ENCODE data around the gene AGPAT1. TPM values are rescaled to one million over a fixed set of nuclear protein-coding genes. Genes with fewer than 3 reads are reported as not detected.

Gene AGPAT1
- total and polyA plus RNA-seq, 10 of the 15 experiments (the other 5 are each of a cell fraction or from before 2014, with no cell fraction given) = 13.9 to 39.5 (median 24.7) TPM

- TF ChIP-seq, protein P1, sequence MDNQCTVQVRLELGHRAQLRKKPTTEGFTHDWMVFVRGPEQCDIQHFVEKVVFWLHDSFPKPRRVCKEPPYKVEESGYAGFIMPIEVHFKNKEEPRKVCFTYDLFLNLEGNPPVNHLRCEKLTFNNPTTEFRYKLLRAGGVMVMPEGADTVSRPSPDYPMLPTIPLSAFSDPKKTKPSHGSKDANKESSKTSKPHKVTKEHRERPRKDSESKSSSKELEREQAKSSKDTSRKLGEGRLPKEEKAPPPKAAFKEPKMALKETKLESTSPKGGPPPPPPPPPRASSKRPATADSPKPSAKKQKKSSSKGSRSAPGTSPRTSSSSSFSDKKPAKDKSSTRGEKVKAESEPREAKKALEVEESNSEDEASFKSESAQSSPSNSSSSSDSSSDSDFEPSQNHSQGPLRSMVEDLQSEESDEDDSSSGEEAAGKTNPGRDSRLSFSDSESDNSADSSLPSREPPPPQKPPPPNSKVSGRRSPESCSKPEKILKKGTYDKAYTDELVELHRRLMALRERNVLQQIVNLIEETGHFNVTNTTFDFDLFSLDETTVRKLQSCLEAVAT (IDR thresholded peaks at IDR 0.05) = peak; percentile 16; the same call in 1 of the 2 replicates
- TF ChIP-seq CHD2 (IDR thresholded peaks at IDR 0.05; ENCODE audit: borderline replicate concordance, low read depth, low read length) = 0 out of 2 replicates have a peak, but pooled peaks have one; percentile 23
Observed at GRCh38 chr6:32191696-32192607, 16.1 kb upstream of the AGPAT1 start (continued).

- ChIA-PET POLR2A (interaction anchor here (0.6 to 7.0 kb wide), 7 partner anchors 13 to 762 kb away, joined by 3 to 123 read pairs (median 4); partner anchors contain the start of genes AGPAT1, ATF6B, FKBPL and HLA-DMA), CTCF (interaction anchor here (0.8 to 1.0 kb wide), 3 partner anchors 12 to 72 kb away, joined by 3 to 4 read pairs (median 3); no protein-coding TSS in a partner anchor), RAD21 (ENCODE audit: unreplicated experiment) (interaction anchor here (1.0 to 3.7 kb wide), 3 partner anchors 12 to 62 kb away, joined by 3 to 27 read pairs (median 7); partner anchors contain the start of genes ATF6B, FKBPL, PRRT1 and RNF5), SMC1A (ENCODE audit: uncharacterized antibody, unreplicated experiment) (interaction anchor here (4.2 to 4.3 kb wide), 2 partner anchors 13 to 62 kb away, joined by 24 to 41 read pairs; partner anchors contain the start of genes AGPAT1, ATF6B, FKBPL and RNF5)
- in situ Hi-C loops (cut with MboI) = no loop called here
- intact Hi-C loops (cut with micrococcal nuclease; ENCODE audit: unreplicated experiment) = loop anchor here (1.0 to 2.0 kb wide), 2 partner anchors 14 to 61 kb away; partner anchors contain the start of genes AGPAT1 and FKBPL
- H4K20me1 ChIP-seq (ENCODE audit: control insufficient read depth, insufficient read depth) = no peaks in the 10 kb centered on the region
- H3K4me3 ChIP-seq = peak overlapping the region; percentile 90
- peak overlapping the region; percentile 99 for H3K4me2 ChIP-seq (ENCODE audit: control insufficient read depth, insufficient read depth)
- H3K36me3 ChIP-seq (ENCODE audit: control insufficient read depth in 2 of 2, insufficient read depth in 2 of 2, low read length in 1 of 2) = peaks cover 0 to 5% of the 10 kb centered on the region in 2 experiments; a peak in 3 of 4 replicates
- BruUV-seq (replicated peaks) = TSS peak; percentile 59
- no peaks in the 10 kb centered on the region for H3K27me3 ChIP-seq (replicated peaks in 1 of 2; ENCODE audit: control insufficient read depth in 2 of 2, insufficient read depth in 2 of 2, low read length in 1 of 2)
- ATAC-seq = no peak
- no peak for DNase-seq (ENCODE audit: low read depth, low spot score)
- peak overlapping the region; percentile 100 for H3K27ac ChIP-seq (ENCODE audit: control insufficient read depth, insufficient read depth)
- peaks cover 36% of the 10 kb centered on the region for H3K4me1 ChIP-seq (ENCODE audit: control insufficient read depth, insufficient read depth, low read length)
- peak overlapping the region; percentile 99 for H3K9ac ChIP-seq (ENCODE audit: control insufficient read depth, insufficient read depth, low read length)
- H3K79me2 ChIP-seq (ENCODE audit: control insufficient read depth, insufficient read depth, low read length) = peaks cover 60% of the 10 kb centered on the region
- H3K9me3 ChIP-seq (replicated peaks; ENCODE audit: control insufficient read depth, insufficient read depth, low read length) = no peaks in the 10 kb centered on the region
- no peak overlapping the region for H2AFZ ChIP-seq (ENCODE audit: control insufficient read depth, low read depth, low read length)
- no peak for FAIRE-seq
- WGBS (ENCODE audit: insufficient coverage, insufficient replicate concordance, low lambda C conversion rate, missing lambda C conversion rate) = 23% methylated on average over 8 of the region's 8 CpGs
- 0 out of 2 replicates have a peak, but pooled peaks have one; percentile 20 for TF ChIP-seq BACH1 (IDR thresholded peaks at IDR 0.05; ENCODE audit: borderline replicate concordance)
- no peak for TF ChIP-seq NFIC (IDR thresholded peaks at IDR 0.05; ENCODE audit: low read depth, low read length)
- TF ChIP-seq BHLHE40 (IDR thresholded peaks at IDR 0.05; ENCODE audit: borderline replicate concordance in 1 of 2, low read depth in 2 of 2, low read length in 1 of 2) = no peak
- no peak for TF ChIP-seq CHD2 (IDR thresholded peaks at IDR 0.05; ENCODE audit: borderline replicate concordance, low read depth, low read length)
- no peak for TF ChIP-seq PML (IDR thresholded peaks at IDR 0.05; ENCODE audit: low read length)
- TF ChIP-seq ZNF687 (IDR thresholded peaks at IDR 0.05) = 0 out of 2 replicates have a peak, but pooled peaks have one; percentile 14
- TF ChIP-seq, protein P2, sequence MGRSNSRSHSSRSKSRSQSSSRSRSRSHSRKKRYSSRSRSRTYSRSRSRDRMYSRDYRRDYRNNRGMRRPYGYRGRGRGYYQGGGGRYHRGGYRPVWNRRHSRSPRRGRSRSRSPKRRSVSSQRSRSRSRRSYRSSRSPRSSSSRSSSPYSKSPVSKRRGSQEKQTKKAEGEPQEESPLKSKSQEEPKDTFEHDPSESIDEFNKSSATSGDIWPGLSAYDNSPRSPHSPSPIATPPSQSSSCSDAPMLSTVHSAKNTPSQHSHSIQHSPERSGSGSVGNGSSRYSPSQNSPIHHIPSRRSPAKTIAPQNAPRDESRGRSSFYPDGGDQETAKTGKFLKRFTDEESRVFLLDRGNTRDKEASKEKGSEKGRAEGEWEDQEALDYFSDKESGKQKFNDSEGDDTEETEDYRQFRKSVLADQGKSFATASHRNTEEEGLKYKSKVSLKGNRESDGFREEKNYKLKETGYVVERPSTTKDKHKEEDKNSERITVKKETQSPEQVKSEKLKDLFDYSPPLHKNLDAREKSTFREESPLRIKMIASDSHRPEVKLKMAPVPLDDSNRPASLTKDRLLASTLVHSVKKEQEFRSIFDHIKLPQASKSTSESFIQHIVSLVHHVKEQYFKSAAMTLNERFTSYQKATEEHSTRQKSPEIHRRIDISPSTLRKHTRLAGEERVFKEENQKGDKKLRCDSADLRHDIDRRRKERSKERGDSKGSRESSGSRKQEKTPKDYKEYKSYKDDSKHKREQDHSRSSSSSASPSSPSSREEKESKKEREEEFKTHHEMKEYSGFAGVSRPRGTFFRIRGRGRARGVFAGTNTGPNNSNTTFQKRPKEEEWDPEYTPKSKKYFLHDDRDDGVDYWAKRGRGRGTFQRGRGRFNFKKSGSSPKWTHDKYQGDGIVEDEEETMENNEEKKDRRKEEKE (IDR thresholded peaks at IDR 0.05) = no peak
Observed at GRCh38 chr6:32190911-32191677, 15.2 kb upstream of the AGPAT1 start.

Data from GM12878 (cell line).